Stimulated activated CD4-positive, alpha-beta T cell treated with anti-CD3 and anti-CD28 coated beads, Interleukin-12 subunit alpha, Interleukin-12 subunit beta, amount 100 ng/mL, for 48 hours (primary cell): ENCODE results near the gene C8A.

ENCODE experiments used
- DNase-seq, 3 donors: peaks; one replicate each; pipeline ENCODE4 v3.0.0-alpha.2; 2020; ENCODE audit warnings: low read depth in 2 of 3, low spot score in 1 of 3

C8A gene

GRCh38 chr1:56923201-56923600 lies 68.6 kb downstream of the C8A start:
- DNase-seq, result no peak

- no peak for DNase-seq
Measured at GRCh38 chr1:56924116-56924515, 69.5 kb downstream of the C8A start.

GRCh38 chr1:56925193-56925592 lies 70.6 kb downstream of the C8A start:
- DNase-seq, result no peak

- no peak for DNase-seq
Measured at GRCh38 chr1:56927171-56927570, 72.6 kb downstream of the C8A start.

- no peak for DNase-seq
Measured at GRCh38 chr1:56927986-56928385, 73.4 kb downstream of the C8A start.

GRCh38 chr1:56929492-56929891 lies 74.9 kb downstream of the C8A start:
- no peak for DNase-seq

GRCh38 chr1:56931211-56931610 lies 76.6 kb downstream of the C8A start:
- no peak for DNase-seq

GRCh38 chr1:56931686-56932085 lies 77.1 kb downstream of the C8A start:
- no peak for DNase-seq

- DNase-seq, result no peak
Measured at GRCh38 chr1:56933161-56933560, 78.6 kb downstream of the C8A start.

GRCh38 chr1:56933606-56934005 lies 79.0 kb downstream of the C8A start:
- DNase-seq, result no peak

- DNase-seq, result no peak
Measured at GRCh38 chr1:56934430-56935060, 79.9 kb downstream of the C8A start.

- DNase-seq, result no peak
Measured at GRCh38 chr1:56938646-56939045, 84.0 kb downstream of the C8A start.

- no peak for DNase-seq
Measured at GRCh38 chr1:56939209-56939608, 84.6 kb downstream of the C8A start.

GRCh38 chr1:56940039-56940438 lies 85.4 kb downstream of the C8A start:
- DNase-seq, result no peak

- DNase-seq, result no peak
Measured at GRCh38 chr1:56948403-56949023, 93.9 kb downstream of the C8A start.

GRCh38 chr1:56952501-56952900 lies 97.9 kb downstream of the C8A start:
- no peak for DNase-seq

- DNase-seq, result no peak
Measured at GRCh38 chr1:56953386-56953785, 98.8 kb downstream of the C8A start.

- DNase-seq, result no peak
Measured at GRCh38 chr1:56954664-56955063, 100.1 kb downstream of the C8A start.

- DNase-seq, result no peak
Measured at GRCh38 chr1:56957931-56958330, 103.3 kb downstream of the C8A start.

GRCh38 chr1:56958526-56958925 lies 103.9 kb downstream of the C8A start:
- no peak for DNase-seq

- no peak for DNase-seq
Measured at GRCh38 chr1:56961426-56961825, 106.8 kb downstream of the C8A start.

GRCh38 chr1:56963667-56964066 lies 109.1 kb downstream of the C8A start:
- no peak for DNase-seq

GRCh38 chr1:56964349-56965017 lies 109.9 kb downstream of the C8A start:
- DNase-seq, result no peak
